ENCODE results near the gene RAD51B.

The RAD51B gene

DNA sequence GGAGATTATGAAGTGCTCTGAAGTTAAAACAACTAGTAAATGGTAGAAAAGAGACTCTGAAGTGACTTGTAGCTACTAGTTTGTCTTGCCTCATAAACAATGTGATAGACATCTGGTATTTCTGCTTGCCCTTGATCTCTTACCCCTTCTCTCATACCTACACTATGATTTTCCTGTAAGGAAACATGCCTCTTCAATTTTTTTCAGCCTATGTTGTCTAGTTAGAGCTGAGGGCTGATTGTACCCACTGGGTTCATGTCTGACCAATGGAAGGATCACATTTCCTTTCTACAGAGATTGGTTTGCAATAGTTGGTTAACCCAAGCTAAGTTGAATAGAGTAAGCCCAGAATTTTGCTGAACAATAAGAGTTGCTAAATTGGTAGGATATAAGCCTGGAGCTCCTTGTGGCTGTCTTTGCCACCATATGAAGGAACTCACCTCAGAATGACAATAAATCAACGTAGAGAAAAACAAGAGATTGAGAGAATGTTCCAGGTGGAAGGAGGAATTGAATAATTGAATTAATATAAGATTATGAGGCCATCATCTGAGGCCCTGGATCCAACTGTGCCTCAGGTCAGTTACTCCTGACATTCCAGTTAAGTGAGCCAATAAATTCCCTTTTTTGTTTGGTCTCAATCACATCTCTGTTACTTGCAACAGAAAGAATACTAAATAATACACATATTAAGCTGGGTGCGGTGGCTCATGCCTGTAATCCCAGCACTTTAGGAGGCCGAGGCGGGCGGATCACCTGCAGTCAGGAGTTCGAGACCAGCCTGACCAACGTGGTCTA is 626.9 kb downstream of the RAD51B start:
- H3K9me3 ChIP-seq (ENCODE audit: control insufficient read depth, low read length) = no peaks in the 10 kb centered on the region
- H3K4me1 ChIP-seq (ENCODE audit: control insufficient read depth, insufficient read depth, low read length, poor library complexity, severe bottlenecking) = peaks cover 11% of the 10 kb centered on the region
- H3K27ac ChIP-seq (ENCODE audit: low read depth, low read length, severe bottlenecking) = no peak overlapping the region
- no peak overlapping the region for H3K4me3 ChIP-seq (ENCODE audit: extremely low read depth, insufficient read depth, low read length, poor library complexity, severe bottlenecking)
- H3K36me3 ChIP-seq (ENCODE audit: control insufficient read depth, insufficient read depth, low read length) = no peaks in the 10 kb centered on the region
- 91 to 96% methylated on average over 5 to 7 of the region's 7 CpGs for WGBS, 2 experiments (ENCODE audit: insufficient coverage in 2 of 2)

DNA sequence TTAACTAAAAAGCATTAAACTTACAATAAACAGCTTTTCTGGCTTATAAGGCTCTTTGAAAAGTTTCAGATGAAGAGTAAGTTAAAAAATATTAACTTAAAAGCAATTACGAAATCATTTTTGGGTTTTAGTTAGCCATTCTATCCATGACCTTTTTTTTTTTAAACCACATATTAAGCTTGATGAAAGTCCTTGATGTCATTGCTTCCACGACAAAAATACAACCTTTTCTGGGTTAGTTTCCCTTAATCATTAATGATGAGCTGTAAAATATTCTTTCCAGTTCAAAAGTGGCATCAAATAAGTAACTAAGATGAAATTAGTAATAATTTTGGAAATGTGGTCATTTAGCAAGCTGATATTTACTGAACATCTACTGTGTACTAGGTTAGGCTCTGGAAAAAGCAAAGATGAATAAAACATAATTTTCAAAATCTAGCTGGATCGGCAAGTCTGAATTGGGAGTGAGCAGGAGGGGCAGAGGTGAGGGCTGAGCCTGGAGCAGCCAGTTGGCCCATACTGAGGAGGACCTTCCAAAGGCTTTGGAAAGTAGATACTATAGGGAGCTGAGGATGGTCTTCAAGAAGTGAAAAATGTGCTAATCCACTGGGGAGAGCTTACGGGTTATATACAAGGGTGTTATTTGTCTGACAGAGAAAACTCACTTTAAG is 628.1 kb downstream of the RAD51B start:
- no peak overlapping the region for H3K4me3 ChIP-seq (ENCODE audit: extremely low read depth, insufficient read depth, low read length, poor library complexity, severe bottlenecking)
- 100% methylated on average over 1 of the region's 4 CpGs for WGBS, 2 experiments (ENCODE audit: insufficient coverage in 2 of 2)
- H3K4me1 ChIP-seq (ENCODE audit: control insufficient read depth, insufficient read depth, low read length, poor library complexity, severe bottlenecking) = peaks cover 11% of the 10 kb centered on the region
- H3K36me3 ChIP-seq (ENCODE audit: control insufficient read depth, insufficient read depth, low read length) = no peaks in the 10 kb centered on the region
- no peaks in the 10 kb centered on the region for H3K9me3 ChIP-seq (ENCODE audit: control insufficient read depth, low read length)
- no peak overlapping the region for H3K27ac ChIP-seq (ENCODE audit: low read depth, low read length, severe bottlenecking)

DNA sequence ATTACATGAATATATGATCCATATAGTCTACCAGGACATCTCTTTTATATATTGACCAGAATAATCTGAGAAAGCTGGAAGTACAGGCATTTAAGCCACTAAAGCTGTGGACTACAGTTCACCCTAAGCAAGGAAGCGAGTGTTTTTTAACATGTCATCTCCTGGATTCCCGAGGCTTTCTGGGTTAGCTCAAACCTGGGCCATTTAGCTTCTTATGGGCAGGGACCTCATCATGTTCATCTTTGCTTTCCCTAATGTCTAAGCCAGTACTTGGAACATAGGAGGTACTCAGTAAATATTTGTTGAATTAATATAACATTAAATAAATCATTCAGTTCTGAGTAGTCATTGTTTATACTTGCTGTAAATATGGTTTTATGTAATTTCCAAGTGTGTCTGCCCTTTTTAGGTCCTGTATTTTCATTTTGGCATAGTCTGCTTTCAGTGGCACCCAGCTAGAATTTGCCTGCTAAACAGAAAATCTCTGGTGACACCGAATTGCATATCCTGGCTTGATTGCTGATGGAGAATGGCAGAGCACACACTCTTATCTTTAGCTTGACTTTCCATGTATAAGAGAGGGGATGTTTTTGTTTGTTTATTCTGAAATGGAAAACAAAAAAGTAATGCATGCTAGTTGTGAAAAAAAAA is 628.8 kb downstream of the RAD51B start:
- Histone ChIP-seq H3K36me3 (ENCODE audit: control insufficient read depth, insufficient read depth, low read length) (no peaks in the 10 kb centered on the region), H3K4me3 (ENCODE audit: extremely low read depth, insufficient read depth, low read length, poor library complexity, severe bottlenecking) (no peak overlapping the region), H3K27ac (ENCODE audit: low read depth, low read length, severe bottlenecking) (no peak overlapping the region), H3K9me3 (ENCODE audit: control insufficient read depth, low read length) (no peaks in the 10 kb centered on the region), H3K4me1 (ENCODE audit: control insufficient read depth, insufficient read depth, low read length, poor library complexity, severe bottlenecking) (peaks cover 11% of the 10 kb centered on the region)
- WGBS, 2 experiments (ENCODE audit: insufficient coverage in 2 of 2) = 90 to 100% methylated on average over 2 of the region's 3 CpGs

DNA sequence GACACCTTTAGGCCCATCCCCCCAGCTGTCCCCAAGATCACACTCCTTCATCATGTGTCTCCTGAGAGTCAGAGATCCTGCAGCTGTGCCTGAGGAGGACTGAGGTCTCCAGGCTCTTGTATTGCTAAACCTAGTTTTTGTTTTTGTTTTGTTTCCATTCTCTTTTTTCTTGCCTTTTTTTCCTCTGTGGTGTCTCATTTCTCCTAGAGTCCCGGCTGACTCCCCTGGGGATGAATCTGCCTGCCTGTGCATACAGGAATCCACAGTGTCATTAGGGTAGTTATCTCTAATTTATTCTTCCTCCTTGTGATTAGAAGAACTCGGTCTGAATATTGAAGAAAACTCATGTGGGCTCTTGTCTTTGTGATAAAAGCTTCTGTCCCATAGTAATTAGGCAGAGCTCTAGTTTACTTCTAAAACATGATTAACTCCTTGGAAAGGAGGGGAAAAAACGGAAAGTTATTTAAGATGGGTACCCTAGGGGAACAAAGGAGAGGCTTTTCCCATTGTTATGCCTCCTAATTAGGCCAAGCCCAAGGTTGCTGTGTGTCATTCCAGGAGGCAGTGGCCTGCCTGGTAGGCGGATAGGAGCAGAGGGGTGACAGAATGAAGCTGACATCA is 630.1 kb downstream of the RAD51B start:
- 100% methylated on average over 1 of the region's 4 CpGs; no CpG with 5 or more reads in 1 of the 2 experiments for WGBS, 2 experiments (ENCODE audit: insufficient coverage in 2 of 2)
- peaks cover 3% of the 10 kb centered on the region for H3K9me3 ChIP-seq (ENCODE audit: control insufficient read depth, low read length)
- H3K27ac ChIP-seq (ENCODE audit: low read depth, low read length, severe bottlenecking) = peak overlapping the region; percentile 7
- H3K36me3 ChIP-seq (ENCODE audit: control insufficient read depth, insufficient read depth, low read length) = no peaks in the 10 kb centered on the region
- H3K4me1 ChIP-seq (ENCODE audit: control insufficient read depth, insufficient read depth, low read length, poor library complexity, severe bottlenecking) = peaks cover 11% of the 10 kb centered on the region
- H3K4me3 ChIP-seq (ENCODE audit: extremely low read depth, insufficient read depth, low read length, poor library complexity, severe bottlenecking) = no peak overlapping the region

DNA sequence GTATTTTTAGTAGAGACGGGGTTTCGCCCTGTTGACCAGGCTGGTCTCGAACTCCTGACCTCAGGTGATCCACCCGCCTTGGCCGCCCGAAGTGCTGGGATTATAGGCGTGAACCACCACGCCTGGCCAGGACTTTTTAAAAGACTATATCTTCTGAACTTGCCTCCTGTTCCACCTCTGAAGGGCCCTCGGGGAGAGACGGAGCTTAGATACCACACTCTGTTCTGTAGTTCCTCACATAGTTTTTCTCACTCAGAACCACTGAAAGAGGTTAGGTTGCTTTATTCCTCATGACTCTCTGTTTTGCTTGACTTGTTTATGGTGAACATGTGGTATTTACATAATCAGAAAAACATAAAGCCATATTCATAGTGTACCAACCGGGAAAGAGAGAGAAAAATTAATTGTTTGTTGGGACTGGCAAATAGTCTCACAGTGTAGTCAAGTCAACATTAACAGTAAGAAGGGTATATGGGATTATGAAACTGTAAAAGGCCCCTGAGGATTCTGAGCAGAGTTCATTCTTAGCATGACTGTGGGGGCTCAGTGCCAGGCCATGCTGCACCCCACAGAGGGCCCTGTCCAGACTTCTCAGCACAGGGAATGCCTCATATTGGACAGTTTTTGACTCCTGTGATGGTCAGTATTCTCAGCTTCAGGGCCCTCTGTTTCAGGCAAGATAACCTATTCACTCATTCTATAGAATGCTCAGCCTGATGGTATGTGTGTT is 631.0 kb downstream of the RAD51B start:
- Histone ChIP-seq H3K36me3 (ENCODE audit: control insufficient read depth, insufficient read depth, low read length) (no peaks in the 10 kb centered on the region), H3K4me1 (ENCODE audit: control insufficient read depth, insufficient read depth, low read length, poor library complexity, severe bottlenecking) (peaks cover 11% of the 10 kb centered on the region), H3K27ac (ENCODE audit: low read depth, low read length, severe bottlenecking) (no peak overlapping the region), H3K9me3 (ENCODE audit: control insufficient read depth, low read length) (peaks cover 6% of the 10 kb centered on the region), H3K4me3 (ENCODE audit: extremely low read depth, insufficient read depth, low read length, poor library complexity, severe bottlenecking) (no peak overlapping the region)
- 94% methylated on average over 10 of the region's 11 CpGs for WGBS, 2 experiments (ENCODE audit: insufficient coverage in 2 of 2)

DNA sequence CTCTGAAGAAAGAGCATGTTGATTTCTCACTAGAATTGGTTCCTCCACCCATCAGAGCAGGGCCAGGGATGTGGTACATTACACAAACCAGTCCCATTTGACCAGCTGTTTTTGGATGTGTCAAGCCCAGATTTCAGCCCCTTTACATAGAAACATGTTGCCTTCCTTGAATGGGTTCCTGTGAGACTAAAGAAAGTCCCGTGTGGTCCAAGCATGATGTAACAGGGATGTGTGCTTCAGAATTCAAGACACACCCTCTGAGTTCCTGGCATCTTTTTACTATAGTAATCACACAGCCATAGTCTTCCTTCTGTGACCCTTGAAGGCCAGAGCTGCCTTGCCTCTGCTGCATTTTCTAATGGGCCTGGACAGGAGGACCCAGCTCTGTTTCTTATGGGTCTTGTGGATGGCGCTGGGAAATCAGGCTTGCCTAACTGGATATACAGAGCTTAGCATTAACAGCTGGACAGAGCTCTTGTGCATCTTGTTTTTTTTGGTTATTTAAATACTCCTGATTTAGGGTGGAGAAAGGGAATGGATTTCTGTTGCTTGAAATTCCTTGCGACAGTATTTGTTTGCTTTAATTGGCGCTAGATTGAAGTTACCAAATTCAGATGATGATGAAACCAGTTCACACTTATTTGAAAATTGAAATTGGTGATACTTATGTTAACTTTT is 632.3 kb downstream of the RAD51B start:
- H3K27ac ChIP-seq (ENCODE audit: low read depth, low read length, severe bottlenecking) = no peak overlapping the region
- 95 to 96% methylated on average over 3 to 4 of the region's 4 CpGs for WGBS, 2 experiments (ENCODE audit: insufficient coverage in 2 of 2)
- peaks cover 11% of the 10 kb centered on the region for H3K4me1 ChIP-seq (ENCODE audit: control insufficient read depth, insufficient read depth, low read length, poor library complexity, severe bottlenecking)
- H3K4me3 ChIP-seq (ENCODE audit: extremely low read depth, insufficient read depth, low read length, poor library complexity, severe bottlenecking) = no peak overlapping the region
- H3K9me3 ChIP-seq (ENCODE audit: control insufficient read depth, low read length) = peaks cover 6% of the 10 kb centered on the region
- H3K36me3 ChIP-seq (ENCODE audit: control insufficient read depth, insufficient read depth, low read length) = no peaks in the 10 kb centered on the region

DNA sequence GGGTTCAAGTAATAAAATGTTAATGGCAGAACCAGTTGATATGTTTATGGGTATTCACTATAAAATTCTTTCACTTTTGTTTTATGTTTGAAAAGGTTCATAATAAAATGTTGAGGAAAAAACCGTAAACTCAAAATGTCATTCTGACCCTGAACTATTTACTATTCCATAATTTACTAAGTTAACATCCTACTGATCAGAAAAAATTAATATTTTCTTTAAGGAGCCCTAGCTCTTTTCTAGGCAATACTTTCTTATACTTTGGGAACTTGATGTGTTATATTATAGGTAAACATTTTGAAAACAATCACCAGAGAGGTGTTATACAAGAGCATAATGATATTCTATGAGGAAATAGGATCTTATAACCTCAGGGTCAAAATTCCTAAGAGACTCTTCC is 638.7 kb downstream of the RAD51B start:
- H3K9me3 ChIP-seq (ENCODE audit: control insufficient read depth, low read length) = peaks cover 6% of the 10 kb centered on the region
- WGBS, 2 experiments (ENCODE audit: insufficient coverage in 2 of 2) = no CpG with 5 or more reads among the region's 1 CpG

DNA sequence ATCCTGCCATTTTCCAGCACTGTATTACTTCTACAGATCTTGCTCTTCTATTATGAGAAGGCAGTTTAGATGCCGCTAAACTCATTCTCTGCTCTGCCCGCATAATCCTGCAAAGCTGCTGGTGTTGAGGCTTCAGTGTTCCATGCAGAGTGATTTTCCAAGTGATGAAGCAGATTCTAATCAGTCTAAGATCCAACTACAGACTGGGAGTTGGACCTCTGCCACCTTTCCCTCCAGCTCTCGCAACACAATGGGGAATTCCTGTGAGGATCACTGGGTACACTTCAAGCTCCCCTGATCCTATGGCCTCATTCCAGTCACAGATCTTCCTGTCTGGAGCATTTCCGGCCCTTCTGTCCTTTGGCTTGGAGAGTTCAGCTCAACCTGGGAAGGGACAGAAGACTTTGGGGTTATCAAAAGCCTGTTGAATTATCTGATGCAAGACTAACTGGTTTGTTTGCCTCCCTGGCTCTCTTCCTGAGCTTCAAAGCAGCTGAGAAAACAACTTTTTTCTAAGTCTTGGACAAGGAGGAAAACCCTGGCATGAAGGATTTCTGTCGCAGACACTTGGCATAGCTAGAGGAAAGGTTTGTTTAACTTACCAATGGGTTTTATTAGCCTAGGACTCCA is 639.4 kb downstream of the RAD51B start:
- WGBS, 2 experiments (ENCODE audit: insufficient coverage in 2 of 2) = 85 to 88% methylated on average over 4 to 5 of the region's 5 CpGs
- H3K9me3 ChIP-seq (ENCODE audit: control insufficient read depth, low read length) = peaks cover 6% of the 10 kb centered on the region
- no peaks in the 10 kb centered on the region for H3K36me3 ChIP-seq (ENCODE audit: control insufficient read depth, insufficient read depth, low read length)
- H3K4me1 ChIP-seq (ENCODE audit: control insufficient read depth, insufficient read depth, low read length, poor library complexity, severe bottlenecking) = peaks cover 8% of the 10 kb centered on the region
- no peak overlapping the region for H3K4me3 ChIP-seq (ENCODE audit: extremely low read depth, insufficient read depth, low read length, poor library complexity, severe bottlenecking)
- H3K27ac ChIP-seq (ENCODE audit: low read depth, low read length, severe bottlenecking) = peak overlapping the region; percentile 50

More for the DNA sequence above, 638.7 kb downstream of the RAD51B start:
- no peak overlapping the region for H3K4me3 ChIP-seq (ENCODE audit: extremely low read depth, insufficient read depth, low read length, poor library complexity, severe bottlenecking)
- H3K36me3 ChIP-seq (ENCODE audit: control insufficient read depth, insufficient read depth, low read length) = no peaks in the 10 kb centered on the region
- H3K4me1 ChIP-seq (ENCODE audit: control insufficient read depth, insufficient read depth, low read length, poor library complexity, severe bottlenecking) = peaks cover 8% of the 10 kb centered on the region
- H3K27ac ChIP-seq (ENCODE audit: low read depth, low read length, severe bottlenecking) = no peak overlapping the region

DNA sequence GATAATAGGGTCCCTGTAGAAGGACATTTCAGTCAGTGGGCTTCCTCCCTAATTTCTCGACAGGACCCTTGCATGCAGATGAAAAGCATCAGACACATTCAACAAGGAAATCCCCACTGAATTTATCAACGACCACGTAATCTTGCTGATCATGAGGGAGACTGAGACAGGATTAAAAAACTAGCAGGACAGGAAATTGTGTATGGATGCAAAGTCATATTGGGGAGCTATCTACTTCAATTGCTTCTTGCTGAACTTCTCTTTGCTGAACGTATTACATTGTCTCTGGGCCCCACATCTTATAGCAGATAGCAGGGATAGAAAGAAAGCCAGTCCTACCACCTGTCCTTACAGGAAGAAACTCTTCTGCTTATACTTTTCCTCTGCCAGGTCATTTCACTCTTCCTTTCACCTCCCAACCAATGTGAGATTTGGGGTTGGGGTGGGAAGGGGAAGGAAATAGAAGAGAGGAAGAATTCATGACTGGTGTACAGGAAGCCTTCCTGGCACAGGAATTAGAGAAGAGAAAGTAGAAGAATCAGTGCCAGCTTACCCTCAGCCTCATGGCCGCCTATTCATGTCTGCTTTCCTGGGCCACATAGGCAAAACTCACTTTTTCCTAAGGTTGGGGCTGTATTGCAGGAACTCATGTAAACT is 640.0 kb downstream of the RAD51B start:
- WGBS, 2 experiments (ENCODE audit: insufficient coverage in 2 of 2) = 90 to 100% methylated on average over 1 to 3 of the region's 5 CpGs

More for the DNA sequence above, 640.0 kb downstream of the RAD51B start:
- no peaks in the 10 kb centered on the region for H3K36me3 ChIP-seq (ENCODE audit: control insufficient read depth, insufficient read depth, low read length)
- no peak overlapping the region for H3K4me3 ChIP-seq (ENCODE audit: extremely low read depth, insufficient read depth, low read length, poor library complexity, severe bottlenecking)
- peaks cover 4% of the 10 kb centered on the region for H3K9me3 ChIP-seq (ENCODE audit: control insufficient read depth, low read length)
- peaks cover 11% of the 10 kb centered on the region for H3K4me1 ChIP-seq (ENCODE audit: control insufficient read depth, insufficient read depth, low read length, poor library complexity, severe bottlenecking)
- peak overlapping the region; percentile 50 for H3K27ac ChIP-seq (ENCODE audit: low read depth, low read length, severe bottlenecking)

All from mesodermal cell (in vitro differentiated cells).